PC-3 (cell line): Measurements from ENCODE around the gene ZNF490. TPM values are rescaled to one million over a fixed set of nuclear protein-coding genes. Genes with fewer than 3 reads are reported as not detected.
A peak's percentile ranks its signal among the peaks of the same experiment; 100 is the strongest.
"Not testable (repeated sequence)": the region's sequence is repeated elsewhere in the genome, so short reads cannot be mapped to it uniquely, and the experiment has no call there.

Source experiments
- ATAC-seq: fragments of 200-7000 bp; cut with Tn5 transposase; 2 replicates; pipeline ENCODE4 v1.9.1; 2020; ENCODE audit warnings: mild to moderate bottlenecking, moderate library complexity
- BruUV-seq: library from RNA; stranded (reverse); fragments of 400-500 nt; replicated peaks from 2 replicates; lab custom pipeline; 2021; lab: Mats Ljungman, UMichigan
- CTCF ChIA-PET: fragments of 300-600 bp; sonication (Branson Sonifier 250); formaldehyde crosslinking; loops from one replicate; lab custom pipeline; 2022; ENCODE audit warnings: antibody characterized with exemption; lab: Charles Lee
- POLR2A ChIA-PET: fragments of 300-600 bp; sonication (Branson Sonifier 250); formaldehyde crosslinking; loops from one replicate; lab custom pipeline; 2022; ENCODE audit warnings: antibody characterized with exemption; ENCODE audit not compliant: unreplicated experiment; lab: Charles Lee
- DNase-seq: peaks from one replicate; pipeline ENCODE4 v3.0.0-alpha.2; 2015
- H2AFZ ChIP-seq: fragments of 300-600 bp; sonication (generic); 2 replicates; pipeline ENCODE4 v1.6.0; 2016; ENCODE audit warnings: antibody characterized with exemption, low read length
- H3F3A ChIP-seq: fragments of 300-600 bp; sonication (generic); one replicate; pipeline ENCODE4 v1.6.0; 2017; ENCODE audit warnings: antibody characterized with exemption, low read length, control low read depth, mild to moderate bottlenecking; ENCODE audit not compliant: unreplicated experiment
- H3K27ac ChIP-seq: fragments of 300-600 bp; sonication (generic); 2 replicates; pipeline ENCODE4 v1.5.1; 2016; ENCODE audit warnings: mild to moderate bottlenecking, low read length
- H3K27me3 ChIP-seq: fragments of 300-600 bp; sonication (generic); 2 replicates; pipeline ENCODE4 v1.6.1; 2016; ENCODE audit warnings: low read length, mixed read lengths
- H3K36me3 ChIP-seq: fragments of 300-600 bp; sonication (generic); 2 replicates; pipeline ENCODE4 v1.6.1; 2016; ENCODE audit warnings: low read depth, mixed run types, low read length, mixed read lengths
- H3K4me1 ChIP-seq: fragments of 300-600 bp; sonication (generic); 2 replicates; pipeline ENCODE4 v1.5.1; 2016; ENCODE audit warnings: low read length; ENCODE audit not compliant: insufficient read depth
- H3K4me2 ChIP-seq: fragments of 300-600 bp; sonication (generic); 2 replicates; pipeline ENCODE4 v1.6.0; 2016; ENCODE audit warnings: low read length
- H3K4me3 ChIP-seq: fragments of 300-600 bp; sonication (generic); 2 replicates; pipeline ENCODE4 v1.5.1; 2016; ENCODE audit warnings: mild to moderate bottlenecking, low read length, mixed read lengths
- H3K79me2 ChIP-seq: fragments of 300-600 bp; sonication (generic); 2 replicates; pipeline ENCODE4 v1.6.1; 2017; ENCODE audit warnings: low read length, mixed read lengths
- H3K9ac ChIP-seq: fragments of 300-600 bp; sonication (generic); 2 replicates; pipeline ENCODE4 v1.6.0; 2016; ENCODE audit warnings: mild to moderate bottlenecking, low read length
- H3K9me2 ChIP-seq: fragments of 300-600 bp; sonication (generic); replicated peaks from 2 replicates; pipeline ENCODE4 v1.6.1; 2016; ENCODE audit warnings: mixed run types, low read length, mixed read lengths
- H3K9me3 ChIP-seq: fragments of 300-600 bp; sonication (generic); 2 replicates; pipeline ENCODE4 v1.6.1; 2016; ENCODE audit warnings: low read length, mixed read lengths
- H4K20me1 ChIP-seq: fragments of 300-600 bp; sonication (generic); 2 replicates; pipeline ENCODE4 v1.6.1; 2016; ENCODE audit warnings: low read length, mixed read lengths
- CTCF ChIP-seq: fragments of 300-600 bp; sonication (generic); conservative IDR thresholded peaks from 2 replicates; pipeline ENCODE4 v1.5.1; 2017; ENCODE audit warnings: antibody characterized with exemption, low read depth, mild to moderate bottlenecking, low read length
- EZH2 ChIP-seq: fragments of 300-600 bp; sonication (generic); IDR thresholded peaks from one replicate; pipeline ENCODE4 v1.6.1; 2017; ENCODE audit warnings: antibody characterized with exemption, mild to moderate bottlenecking, low read length; ENCODE audit not compliant: unreplicated experiment
- EZH2phosphoT487 ChIP-seq: fragments of 300-600 bp; sonication (generic); IDR thresholded peaks from 2 replicates; pipeline ENCODE4 v1.6.1; 2018; ENCODE audit warnings: mild to moderate bottlenecking, antibody characterized with exemption, low read length, borderline replicate concordance
- intact Hi-C: fragments of 100-400 bp; cut with micrococcal nuclease; formaldehyde crosslinking; loops from 2 replicates; pipeline ENCODE4 v1.9.0; 2023
- total RNA-seq: library from RNA; depleted of rRNA; stranded (reverse); fragments of >200 nt; gene quantifications from 2 replicates; pipeline ENCODE4 v1.2.3, GENCODE V29; 2014

The ZNF490 gene
- total RNA-seq, 1 experiment from 2014 or later = 10.7 TPM

GRCh38 chr19:12623361-12624031, 12.9 kb upstream of the ZNF490 start:
- H3K27me3 ChIP-seq = no peaks in the 10 kb centered on the region
- H3K4me2 ChIP-seq = no peak overlapping the region
- no TSS peak for BruUV-seq
- H2AFZ ChIP-seq = no peak overlapping the region
- H3K4me3 ChIP-seq = no peak overlapping the region
- no peaks in the 10 kb centered on the region for H4K20me1 ChIP-seq
- peak; percentile 30 for DNase-seq
- CTCF ChIA-PET = no interaction called here
- POLR2A ChIA-PET = no interaction called here
- peaks cover 72% of the 10 kb centered on the region for H3K36me3 ChIP-seq
- ATAC-seq = no peak
- no peak overlapping the region for H3K9ac ChIP-seq
- H3K27ac ChIP-seq = no peak overlapping the region
- H3K9me2 ChIP-seq = no peaks in the 10 kb centered on the region
- H3K4me1 ChIP-seq = no peaks in the 10 kb centered on the region
- H3F3A ChIP-seq = no peaks in the 10 kb centered on the region
- H3K9me3 ChIP-seq = peaks cover 23% of the 10 kb centered on the region
- H3K79me2 ChIP-seq = peaks cover 32% of the 10 kb centered on the region
- intact Hi-C loops = no loop called here
- TF ChIP-seq EZH2phosphoT487 (no peak), EZH2 (no peak), CTCF (no peak)

GRCh38 chr19:12621253-12622024, 10.8 kb upstream of the ZNF490 start:
- DNase-seq, intact Hi-C loops, H3K9me3 ChIP-seq, BruUV-seq, H3K9ac ChIP-seq, H3K27me3 ChIP-seq, H3K4me3 ChIP-seq, H3K4me1 ChIP-seq, H3K9me2 ChIP-seq, H3K27ac ChIP-seq, POLR2A ChIA-PET, H4K20me1 ChIP-seq, CTCF ChIA-PET, H3F3A ChIP-seq, H2AFZ ChIP-seq, ATAC-seq, H3K4me2 ChIP-seq: not testable (repeated sequence)
- Histone ChIP-seq H3K79me2 (peaks cover 52% of the 10 kb centered on the region), H3K36me3 (peaks cover 68% of the 10 kb centered on the region)

GRCh38 chr19:12617646-12618045, 7.0 kb upstream of the ZNF490 start:
- Histone ChIP-seq H3K9me2 (no peaks in the 10 kb centered on the region), H3K27ac (no peak overlapping the region), H3K36me3 (peaks cover 57% of the 10 kb centered on the region), H3K9me3 (peaks cover 5% of the 10 kb centered on the region; the same call in 1 of the 2 replicates), H3K4me2 (no peak overlapping the region), H2AFZ (no peak overlapping the region), H4K20me1 (peaks cover 8% of the 10 kb centered on the region; the same call in 1 of the 2 replicates), H3F3A (no peaks in the 10 kb centered on the region), H3K27me3 (no peaks in the 10 kb centered on the region), H3K4me3 (no peak overlapping the region), H3K4me1 (no peaks in the 10 kb centered on the region), H3K9ac (no peak overlapping the region), H3K79me2 (peaks cover 88% of the 10 kb centered on the region)
- POLR2A ChIA-PET = interaction anchor here (0.6 kb wide), 1 partner anchor 64 kb away, joined by 4 read pairs; no protein-coding TSS in a partner anchor
- CTCF ChIA-PET = no interaction called here
- TF ChIP-seq CTCF = no peak
- TF ChIP-seq EZH2 = no peak
- no peak for TF ChIP-seq EZH2phosphoT487
- DNase-seq (no peak), ATAC-seq (no peak)
- no TSS peak for BruUV-seq
- intact Hi-C loops = no loop called here
